ENCODE measurements around the gene DNLZ.

DNLZ gene

DNA sequence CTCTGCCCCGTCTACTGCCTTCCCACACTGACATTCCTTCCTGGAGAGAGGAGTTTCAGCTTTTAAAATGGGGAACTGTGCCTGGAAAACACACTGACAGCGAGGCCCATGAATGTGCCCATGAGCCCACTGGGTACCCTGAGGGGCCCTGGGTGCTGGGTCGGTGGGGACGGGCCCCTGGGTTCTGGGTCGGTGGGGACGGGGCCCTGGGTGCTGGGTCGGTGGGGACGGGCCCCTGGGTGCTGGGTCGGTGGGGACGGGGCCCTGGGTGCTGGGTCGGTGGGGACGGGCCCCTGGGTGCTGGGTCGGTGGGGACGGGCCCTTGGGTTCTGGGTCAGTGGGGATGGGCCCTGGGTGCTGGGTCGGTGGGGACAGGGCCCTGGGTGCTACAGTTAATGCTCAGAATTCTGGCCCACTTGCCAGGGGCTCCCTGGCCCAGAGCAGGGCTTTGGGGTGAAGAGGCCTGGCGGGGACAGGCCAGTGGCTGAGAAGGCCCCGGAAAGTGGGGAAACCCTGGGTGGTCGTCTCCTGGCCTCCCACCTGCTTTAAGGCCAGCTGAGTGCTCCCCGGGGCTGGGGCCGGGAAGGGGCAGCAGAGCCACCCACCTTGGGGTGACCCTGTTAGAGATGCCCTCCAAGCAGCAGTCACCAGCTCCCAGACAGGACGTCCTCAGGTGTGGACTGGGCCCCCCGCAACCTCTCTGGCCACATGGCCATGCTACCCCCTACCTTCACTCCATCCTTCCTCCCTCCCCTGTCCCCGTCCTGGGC is 33.7 kb downstream of the DNLZ start:
- no peaks in the 10 kb centered on the region for H3K9me3 ChIP-seq (ENCODE audit: control insufficient read depth, insufficient read depth, low read length)
- TF ChIP-seq EZH2phosphoT487 (IDR thresholded peaks at IDR 0.05; ENCODE audit: borderline replicate concordance, low read length): no peak
- TF ChIP-seq, protein P1, sequence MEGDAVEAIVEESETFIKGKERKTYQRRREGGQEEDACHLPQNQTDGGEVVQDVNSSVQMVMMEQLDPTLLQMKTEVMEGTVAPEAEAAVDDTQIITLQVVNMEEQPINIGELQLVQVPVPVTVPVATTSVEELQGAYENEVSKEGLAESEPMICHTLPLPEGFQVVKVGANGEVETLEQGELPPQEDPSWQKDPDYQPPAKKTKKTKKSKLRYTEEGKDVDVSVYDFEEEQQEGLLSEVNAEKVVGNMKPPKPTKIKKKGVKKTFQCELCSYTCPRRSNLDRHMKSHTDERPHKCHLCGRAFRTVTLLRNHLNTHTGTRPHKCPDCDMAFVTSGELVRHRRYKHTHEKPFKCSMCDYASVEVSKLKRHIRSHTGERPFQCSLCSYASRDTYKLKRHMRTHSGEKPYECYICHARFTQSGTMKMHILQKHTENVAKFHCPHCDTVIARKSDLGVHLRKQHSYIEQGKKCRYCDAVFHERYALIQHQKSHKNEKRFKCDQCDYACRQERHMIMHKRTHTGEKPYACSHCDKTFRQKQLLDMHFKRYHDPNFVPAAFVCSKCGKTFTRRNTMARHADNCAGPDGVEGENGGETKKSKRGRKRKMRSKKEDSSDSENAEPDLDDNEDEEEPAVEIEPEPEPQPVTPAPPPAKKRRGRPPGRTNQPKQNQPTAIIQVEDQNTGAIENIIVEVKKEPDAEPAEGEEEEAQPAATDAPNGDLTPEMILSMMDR (IDR thresholded peaks at IDR 0.05; ENCODE audit: low read depth, low read length, poor library complexity, severe bottlenecking): no peak
- no peak overlapping the region for H3K27ac ChIP-seq (ENCODE audit: low read depth, low read length)
- H3K36me3 ChIP-seq (ENCODE audit: control insufficient read depth, low read length): no peaks in the 10 kb centered on the region
- no peaks in the 10 kb centered on the region for H3K4me1 ChIP-seq (ENCODE audit: control insufficient read depth, low read length)
- H3F3A ChIP-seq (ENCODE audit: control insufficient read depth, insufficient read depth): no peaks in the 10 kb centered on the region
- H4K20me1 ChIP-seq (ENCODE audit: control insufficient read depth, insufficient read depth, low read depth, low read length): no peaks in the 10 kb centered on the region
- no peak overlapping the region for H3K4me3 ChIP-seq (ENCODE audit: low read length)
- no peaks in the 10 kb centered on the region for H3K9me2 ChIP-seq (replicated peaks; ENCODE audit: control insufficient read depth, low read length)
- H3K79me2 ChIP-seq (ENCODE audit: control insufficient read depth, low read length): no peaks in the 10 kb centered on the region
- H3K27me3 ChIP-seq (ENCODE audit: control insufficient read depth, low read length): peaks cover 19% of the 10 kb centered on the region
- H3K4me2 ChIP-seq (ENCODE audit: low read length): no peak overlapping the region

DNA sequence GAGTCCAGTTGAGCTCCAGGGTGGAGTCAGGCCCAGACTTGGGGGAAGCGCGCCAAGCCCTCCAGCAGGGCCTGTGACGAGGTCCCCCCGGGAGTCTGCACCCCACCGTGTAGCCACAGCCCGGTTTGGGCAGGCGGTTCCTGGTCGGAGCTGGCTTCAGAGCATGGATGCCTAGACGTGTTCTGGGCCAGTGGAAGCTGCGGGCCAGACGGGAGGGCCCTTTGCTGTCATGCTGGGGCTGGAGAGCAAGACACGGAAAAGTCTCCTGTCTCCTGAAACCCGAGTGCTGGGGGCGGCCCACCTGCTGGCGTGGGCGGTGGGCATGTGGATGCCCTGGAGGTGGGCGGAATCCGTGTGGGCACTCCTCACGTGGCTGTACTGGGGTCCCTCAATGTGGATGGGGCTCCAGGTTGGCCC is 34.3 kb downstream of the DNLZ start:
- Histone ChIP-seq H3K9me3 (ENCODE audit: control insufficient read depth, insufficient read depth, low read length) (no peaks in the 10 kb centered on the region), H3K4me2 (ENCODE audit: low read length) (no peak overlapping the region), H3K27me3 (ENCODE audit: control insufficient read depth, low read length) (peaks cover 19% of the 10 kb centered on the region), H4K20me1 (ENCODE audit: control insufficient read depth, insufficient read depth, low read depth, low read length) (no peaks in the 10 kb centered on the region), H3K36me3 (ENCODE audit: control insufficient read depth, low read length) (no peaks in the 10 kb centered on the region), H3K4me1 (ENCODE audit: control insufficient read depth, low read length) (no peaks in the 10 kb centered on the region), H3K27ac (ENCODE audit: low read depth, low read length) (no peak overlapping the region), H3K4me3 (ENCODE audit: low read length) (no peak overlapping the region), H3K79me2 (ENCODE audit: control insufficient read depth, low read length) (no peaks in the 10 kb centered on the region), H3K9me2 (replicated peaks; ENCODE audit: control insufficient read depth, low read length) (no peaks in the 10 kb centered on the region), H3F3A (ENCODE audit: control insufficient read depth, insufficient read depth) (no peaks in the 10 kb centered on the region)
- TF ChIP-seq EZH2phosphoT487 (IDR thresholded peaks at IDR 0.05; ENCODE audit: borderline replicate concordance, low read length): no peak
- TF ChIP-seq, protein P1 (IDR thresholded peaks at IDR 0.05; ENCODE audit: low read depth, low read length, poor library complexity, severe bottlenecking): no peak

DNA sequence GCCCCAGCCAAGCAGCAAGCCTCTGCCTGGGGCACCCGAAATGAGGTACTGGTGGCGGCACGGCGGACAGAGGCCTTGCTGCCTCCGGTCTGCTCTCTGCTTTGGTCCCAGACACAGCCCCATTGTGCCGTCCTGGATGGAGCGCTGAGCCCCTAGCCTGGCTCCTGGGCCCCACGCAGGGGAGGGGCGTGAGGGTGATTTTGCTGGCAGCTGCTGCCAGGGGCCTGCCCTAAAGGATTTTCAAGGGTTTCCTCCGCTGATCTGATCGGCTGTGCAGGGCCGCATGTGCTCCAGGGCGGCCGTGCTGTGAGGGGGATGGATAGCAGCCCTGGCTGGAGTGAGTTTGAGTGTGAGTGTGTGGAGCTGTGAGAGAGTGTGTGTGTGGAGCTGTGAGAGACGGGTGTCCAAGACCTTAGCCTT is 34.9 kb downstream of the DNLZ start:
- H3K4me1 ChIP-seq (ENCODE audit: control insufficient read depth, low read length): no peaks in the 10 kb centered on the region
- no peaks in the 10 kb centered on the region for H4K20me1 ChIP-seq (ENCODE audit: control insufficient read depth, insufficient read depth, low read depth, low read length)
- H3K27me3 ChIP-seq (ENCODE audit: control insufficient read depth, low read length): peaks cover 19% of the 10 kb centered on the region
- H3K9me2 ChIP-seq (replicated peaks; ENCODE audit: control insufficient read depth, low read length): no peaks in the 10 kb centered on the region
- H3K79me2 ChIP-seq (ENCODE audit: control insufficient read depth, low read length): no peaks in the 10 kb centered on the region
- no peaks in the 10 kb centered on the region for H3F3A ChIP-seq (ENCODE audit: control insufficient read depth, insufficient read depth)
- no peaks in the 10 kb centered on the region for H3K36me3 ChIP-seq (ENCODE audit: control insufficient read depth, low read length)
- no peak overlapping the region for H3K4me2 ChIP-seq (ENCODE audit: low read length)
- no peak overlapping the region for H3K4me3 ChIP-seq (ENCODE audit: low read length)
- H3K9me3 ChIP-seq (ENCODE audit: control insufficient read depth, insufficient read depth, low read length): no peaks in the 10 kb centered on the region
- TF ChIP-seq, protein P1 (IDR thresholded peaks at IDR 0.05; ENCODE audit: low read depth, low read length, poor library complexity, severe bottlenecking): no peak
- no peak for TF ChIP-seq EZH2phosphoT487 (IDR thresholded peaks at IDR 0.05; ENCODE audit: borderline replicate concordance, low read length)
- no peak overlapping the region for H3K27ac ChIP-seq (ENCODE audit: low read depth, low read length)
